Central memory CD8-positive, alpha-beta T cell (primary cell): Measurements from ENCODE around the gene NACC1.

Experiments used
- ATAC-seq: fragments of 150-1000 bp; cut with Tn5 transposase; replicated peaks from 2 replicates; pipeline ENCODE4 v1.10.0; 2022; ENCODE audit warnings: mild to moderate bottlenecking, moderate FRiP score, moderate number of reproducible peaks; ENCODE audit not compliant: poor library complexity, severe bottlenecking; ENCODE audit errors: extremely low read depth
- DNase-seq, 2 donors: peaks; one replicate each; pipeline ENCODE4 v3.0.0; 2021; ENCODE audit warnings: low spot score in 2 of 2
- H3K27ac Mint-ChIP-seq: one replicate; pipeline ENCODE4 v1.8.0; 2022; ENCODE audit warnings: low read depth, mild to moderate bottlenecking, moderate library complexity, mixed read lengths
- H3K27me3 Mint-ChIP-seq: one replicate; pipeline ENCODE4 v1.8.0; 2022; ENCODE audit warnings: mixed read lengths
- H3K36me3 Mint-ChIP-seq: one replicate; pipeline ENCODE4 v1.8.0; 2022; ENCODE audit warnings: mild to moderate bottlenecking, moderate library complexity, mixed read lengths; ENCODE audit not compliant: insufficient read depth
- H3K4me1 Mint-ChIP-seq: one replicate; pipeline ENCODE4 v1.8.0; 2022; ENCODE audit warnings: mixed read lengths
- H3K4me3 Mint-ChIP-seq: one replicate; pipeline ENCODE4 v1.8.0; 2022; ENCODE audit warnings: mild to moderate bottlenecking, moderate library complexity, mixed read lengths
- H3K9me3 Mint-ChIP-seq: one replicate; pipeline ENCODE4 v1.8.0; 2022; ENCODE audit warnings: mixed read lengths

The NACC1 gene

GRCh38 chr19:13151605-13152355 lies 33.7 kb downstream of the NACC1 start:
- peak overlapping the region; percentile 100 for H3K27ac Mint-ChIP-seq
- peaks cover 74% of the 10 kb centered on the region for H3K4me1 Mint-ChIP-seq
- H3K9me3 Mint-ChIP-seq: no peaks in the 10 kb centered on the region
- peaks cover 5% of the 10 kb centered on the region for H3K27me3 Mint-ChIP-seq
- peak overlapping the region; percentile 94 for H3K4me3 Mint-ChIP-seq
- H3K36me3 Mint-ChIP-seq: peaks cover 58% of the 10 kb centered on the region
- ATAC-seq: peak; percentile 55
- peak; percentile 89 to 95 for DNase-seq

GRCh38 chr19:13152356-13152973 lies 34.4 kb downstream of the NACC1 start:
- DNase-seq (no peak), ATAC-seq (peak; percentile 8)
- Mint-ChIP-seq H3K4me3 (peak overlapping the region; percentile 94), H3K27ac (peak overlapping the region; percentile 100), H3K27me3 (peaks cover 5% of the 10 kb centered on the region), H3K36me3 (peaks cover 59% of the 10 kb centered on the region), H3K4me1 (peaks cover 76% of the 10 kb centered on the region), H3K9me3 (no peaks in the 10 kb centered on the region)

- H3K9me3 Mint-ChIP-seq: no peaks in the 10 kb centered on the region
- H3K27me3 Mint-ChIP-seq: peaks cover 5% of the 10 kb centered on the region
- peak; percentile 27 for ATAC-seq
- DNase-seq: peak; percentile 97 to 99
- peaks cover 82% of the 10 kb centered on the region for H3K4me1 Mint-ChIP-seq
- peak overlapping the region; percentile 94 for H3K4me3 Mint-ChIP-seq
- peak overlapping the region; percentile 100 for H3K27ac Mint-ChIP-seq
- peaks cover 59% of the 10 kb centered on the region for H3K36me3 Mint-ChIP-seq
These were observed 35.0 kb downstream of the NACC1 start for GRCh38 chr19:13152974-13153568.

GRCh38 chr19:13153569-13154240 lies 35.6 kb downstream of the NACC1 start:
- peaks cover 5% of the 10 kb centered on the region for H3K27me3 Mint-ChIP-seq
- H3K4me3 Mint-ChIP-seq: peak overlapping the region; percentile 94
- peak overlapping the region; percentile 100 for H3K27ac Mint-ChIP-seq
- DNase-seq (peak in 1 of 2 donors; percentile 14), ATAC-seq (no peak)
- no peaks in the 10 kb centered on the region for H3K9me3 Mint-ChIP-seq
- peaks cover 59% of the 10 kb centered on the region for H3K36me3 Mint-ChIP-seq
- H3K4me1 Mint-ChIP-seq: peaks cover 83% of the 10 kb centered on the region

- ATAC-seq (no peak), DNase-seq (peak; percentile 21 to 28)
- Mint-ChIP-seq H3K36me3 (peaks cover 59% of the 10 kb centered on the region), H3K27me3 (peaks cover 5% of the 10 kb centered on the region), H3K27ac (peak overlapping the region; percentile 100), H3K4me3 (peak overlapping the region; percentile 94), H3K9me3 (no peaks in the 10 kb centered on the region), H3K4me1 (peaks cover 77% of the 10 kb centered on the region)
These were observed 36.2 kb downstream of the NACC1 start for GRCh38 chr19:13154241-13154778.

GRCh38 chr19:13154911-13155471 lies 36.9 kb downstream of the NACC1 start:
- Mint-ChIP-seq H3K36me3 (peaks cover 59% of the 10 kb centered on the region), H3K27me3 (peaks cover 5% of the 10 kb centered on the region), H3K27ac (peak overlapping the region; percentile 100), H3K9me3 (no peaks in the 10 kb centered on the region), H3K4me3 (peak overlapping the region; percentile 94), H3K4me1 (peaks cover 76% of the 10 kb centered on the region)
- DNase-seq: peak; percentile 63 to 78
- peak; percentile 31 for ATAC-seq

- Mint-ChIP-seq H3K9me3 (no peaks in the 10 kb centered on the region), H3K4me3 (peak overlapping the region; percentile 94), H3K36me3 (peaks cover 54% of the 10 kb centered on the region), H3K4me1 (peaks cover 72% of the 10 kb centered on the region), H3K27ac (peak overlapping the region; percentile 100), H3K27me3 (peaks cover 5% of the 10 kb centered on the region)
- DNase-seq (peak; percentile 53 to 70), ATAC-seq (peak; percentile 9)
These were observed 37.7 kb downstream of the NACC1 start for GRCh38 chr19:13155472-13156359.

GRCh38 chr19:13159713-13160112 lies 41.6 kb downstream of the NACC1 start:
- no peaks in the 10 kb centered on the region for H3K27me3 Mint-ChIP-seq
- no peak for DNase-seq

GRCh38 chr19:13160557-13160956 lies 42.5 kb downstream of the NACC1 start:
- H3K36me3 Mint-ChIP-seq: peaks cover 10% of the 10 kb centered on the region
- H3K27me3 Mint-ChIP-seq: no peaks in the 10 kb centered on the region
- no peaks in the 10 kb centered on the region for H3K9me3 Mint-ChIP-seq
- peaks cover 62% of the 10 kb centered on the region for H3K4me1 Mint-ChIP-seq
- ATAC-seq: no peak
- H3K27ac Mint-ChIP-seq: no peak overlapping the region
- DNase-seq: no peak
- H3K4me3 Mint-ChIP-seq: no peak overlapping the region

More at GRCh38 chr19:13159713-13160112, 41.6 kb downstream of the NACC1 start:
- Mint-ChIP-seq H3K27ac (no peak overlapping the region), H3K36me3 (peaks cover 18% of the 10 kb centered on the region), H3K4me1 (peaks cover 63% of the 10 kb centered on the region), H3K4me3 (no peak overlapping the region), H3K9me3 (no peaks in the 10 kb centered on the region)
- no peak for ATAC-seq

- Mint-ChIP-seq H3K4me1 (peaks cover 60% of the 10 kb centered on the region), H3K27ac (peak overlapping the region; percentile 95), H3K27me3 (no peaks in the 10 kb centered on the region), H3K9me3 (no peaks in the 10 kb centered on the region), H3K36me3 (peaks cover 7% of the 10 kb centered on the region), H3K4me3 (peak overlapping the region; percentile 79)
- ATAC-seq: peak; percentile 47
- peak; percentile 33 to 57 for DNase-seq
These were observed 44.9 kb downstream of the NACC1 start for GRCh38 chr19:13162724-13163608.
